HG03342 (cell line): Measurements from ENCODE around the gene IL19.

Source experiments
- ATAC-seq: cut with Tn5 transposase; IDR thresholded peaks from one replicate; pipeline ENCODE4 v1.9.1; 2021; ENCODE audit warnings: mild to moderate bottlenecking, moderate library complexity; ENCODE audit not compliant: unreplicated experiment

Gene IL19, protein sequence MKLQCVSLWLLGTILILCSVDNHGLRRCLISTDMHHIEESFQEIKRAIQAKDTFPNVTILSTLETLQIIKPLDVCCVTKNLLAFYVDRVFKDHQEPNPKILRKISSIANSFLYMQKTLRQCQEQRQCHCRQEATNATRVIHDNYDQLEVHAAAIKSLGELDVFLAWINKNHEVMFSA

GRCh38 chr1:206770531-206771337 is at the start of gene IL19:
IL19 (plus strand) TSS chr1:206770773; CDS start chr1:206836663, 65,890 bp downstream.
- ATAC-seq: no peak

DNA sequence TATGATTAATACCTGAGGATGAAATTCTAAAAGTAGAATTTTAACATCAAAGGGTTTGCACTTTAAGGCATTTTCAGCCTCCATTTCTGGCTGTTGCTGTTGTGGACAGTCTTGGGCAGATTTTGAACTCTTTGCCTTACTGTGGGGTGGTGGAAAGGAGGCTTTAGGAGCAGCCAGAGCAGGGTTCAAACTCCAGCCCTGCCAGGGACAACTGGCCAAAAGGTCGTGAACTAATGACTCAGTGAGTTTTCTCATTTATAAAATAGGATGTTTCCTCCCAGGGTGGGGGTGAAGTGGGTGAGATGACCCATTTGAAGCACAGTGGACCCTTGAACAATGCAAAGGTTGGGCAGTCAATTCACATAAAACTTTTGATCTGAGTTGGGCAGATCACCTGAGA is 49.1 kb upstream of the IL19 start:
- ATAC-seq: no peak

GRCh38 chr1:206722751-206723461 is 47.7 kb upstream of the IL19 start:
- ATAC-seq: no peak

DNA sequence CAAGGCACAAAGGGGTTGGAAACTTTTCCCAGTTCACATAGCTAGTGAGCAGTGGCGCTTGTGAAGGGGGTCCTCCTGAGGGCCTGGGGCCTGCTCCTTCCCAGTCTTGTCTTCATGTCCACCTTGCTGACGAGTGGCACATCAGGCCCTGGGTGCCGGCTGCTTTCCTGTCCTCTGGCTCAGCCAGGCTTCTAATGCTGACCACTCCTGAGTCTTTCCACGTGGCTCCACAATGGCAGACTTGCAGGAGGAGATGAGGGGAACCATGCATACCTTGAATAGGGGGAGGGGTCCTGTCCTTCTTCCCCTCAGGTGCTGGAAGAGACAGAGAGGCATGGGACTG is 47.1 kb upstream of the IL19 start:
- no peak for ATAC-seq

DNA sequence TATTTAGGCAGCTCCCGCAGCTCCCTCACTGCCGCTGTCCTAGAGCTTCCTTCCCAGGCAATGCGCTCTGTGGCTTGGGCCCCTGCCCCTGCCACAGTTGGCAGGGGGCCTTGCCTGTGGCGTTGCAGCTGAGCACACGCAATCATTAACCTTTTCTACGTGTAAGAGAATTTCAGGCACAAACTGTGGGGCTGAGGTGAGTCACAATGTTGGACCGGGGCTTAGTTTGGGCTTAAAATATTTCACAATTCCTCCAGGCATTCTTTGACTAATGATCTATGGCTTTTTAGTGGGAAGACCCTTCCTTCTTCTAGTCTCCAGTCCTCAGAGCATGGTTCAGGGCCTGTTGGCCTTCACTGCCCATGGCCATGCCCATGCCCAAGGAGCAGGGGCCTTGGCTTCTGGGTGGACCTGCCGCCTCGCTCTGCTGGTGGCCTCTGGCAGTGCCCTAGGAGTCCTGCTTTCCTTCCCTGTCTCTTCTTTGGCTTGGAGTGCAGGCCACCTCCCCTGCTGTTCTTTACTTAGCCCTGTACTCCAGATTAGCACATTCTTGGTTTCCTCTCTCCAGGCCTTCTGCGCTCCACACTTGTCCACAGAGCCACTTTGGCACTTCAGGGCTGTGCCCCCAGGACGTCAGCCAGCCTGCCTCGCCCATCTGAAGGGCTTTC is 46.6 kb upstream of the IL19 start:
- ATAC-seq: no peak

GRCh38 chr1:206725109-206725963 is 45.2 kb upstream of the IL19 start:
- ATAC-seq: no peak

DNA sequence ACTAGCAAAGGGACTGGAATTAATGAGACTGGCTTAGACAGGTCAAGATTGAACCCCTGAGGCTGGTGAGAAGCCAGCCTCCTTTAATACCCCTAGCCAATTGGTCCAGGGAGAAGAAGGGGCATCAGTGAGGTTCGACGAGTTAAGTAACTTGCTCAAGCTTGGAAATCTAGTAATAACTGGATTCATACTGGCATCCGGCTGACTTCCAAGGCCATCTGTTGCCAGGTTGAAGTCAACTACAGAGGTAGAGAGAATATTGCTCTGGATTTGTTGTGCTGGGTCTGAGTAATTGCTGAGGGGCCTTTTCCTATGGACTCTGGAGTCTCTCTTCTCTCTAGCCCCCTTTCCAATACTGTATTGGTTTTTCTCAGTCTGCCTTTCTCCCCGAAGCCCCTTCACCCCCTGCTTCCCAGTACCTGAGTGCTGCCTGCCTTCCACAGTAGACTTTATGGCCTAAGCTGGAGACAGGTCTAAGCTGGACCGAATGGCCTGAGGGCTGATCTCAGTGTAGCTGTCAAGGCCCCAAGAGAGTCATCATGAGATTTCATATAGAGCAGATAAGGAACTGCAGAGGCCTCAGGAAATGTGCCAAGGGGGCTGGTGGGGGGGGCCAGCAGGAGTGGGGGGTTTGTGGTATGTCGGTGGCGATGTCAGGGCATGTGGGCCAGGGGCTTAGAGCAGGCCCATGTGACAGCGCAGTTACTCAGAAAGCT is 42.4 kb upstream of the IL19 start:
- no peak for ATAC-seq

- ATAC-seq: no peak
These were observed 41.9 kb upstream of the IL19 start for GRCh38 chr1:206728697-206728987.

- no peak for ATAC-seq
These were observed 41.5 kb upstream of the IL19 start for GRCh38 chr1:206729050-206729449.

- ATAC-seq: no peak
These were observed 41.1 kb upstream of the IL19 start for GRCh38 chr1:206729507-206729906.

- no peak for ATAC-seq
These were observed 38.1 kb upstream of the IL19 start for GRCh38 chr1:206732508-206732907.

DNA sequence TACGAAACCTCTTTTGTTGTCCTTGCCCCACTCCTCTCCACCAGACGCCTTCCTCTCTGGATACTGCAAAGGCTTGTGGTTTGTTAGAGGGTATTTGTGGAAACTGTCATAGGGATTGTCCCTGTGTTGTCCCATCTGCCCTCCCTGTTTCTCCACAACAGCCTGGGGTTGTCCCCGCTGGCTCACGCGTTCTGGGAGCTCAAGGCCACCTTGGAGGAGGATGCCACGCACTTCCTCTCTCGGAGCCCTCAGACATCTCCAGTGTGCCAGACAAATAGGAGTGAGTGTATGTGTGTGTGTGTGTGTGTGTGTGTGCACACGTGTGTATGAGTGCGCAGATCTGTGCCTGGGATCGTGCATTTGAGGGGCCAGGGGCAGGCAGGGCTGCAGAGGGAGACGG is 37.6 kb upstream of the IL19 start:
- no peak for ATAC-seq

DNA sequence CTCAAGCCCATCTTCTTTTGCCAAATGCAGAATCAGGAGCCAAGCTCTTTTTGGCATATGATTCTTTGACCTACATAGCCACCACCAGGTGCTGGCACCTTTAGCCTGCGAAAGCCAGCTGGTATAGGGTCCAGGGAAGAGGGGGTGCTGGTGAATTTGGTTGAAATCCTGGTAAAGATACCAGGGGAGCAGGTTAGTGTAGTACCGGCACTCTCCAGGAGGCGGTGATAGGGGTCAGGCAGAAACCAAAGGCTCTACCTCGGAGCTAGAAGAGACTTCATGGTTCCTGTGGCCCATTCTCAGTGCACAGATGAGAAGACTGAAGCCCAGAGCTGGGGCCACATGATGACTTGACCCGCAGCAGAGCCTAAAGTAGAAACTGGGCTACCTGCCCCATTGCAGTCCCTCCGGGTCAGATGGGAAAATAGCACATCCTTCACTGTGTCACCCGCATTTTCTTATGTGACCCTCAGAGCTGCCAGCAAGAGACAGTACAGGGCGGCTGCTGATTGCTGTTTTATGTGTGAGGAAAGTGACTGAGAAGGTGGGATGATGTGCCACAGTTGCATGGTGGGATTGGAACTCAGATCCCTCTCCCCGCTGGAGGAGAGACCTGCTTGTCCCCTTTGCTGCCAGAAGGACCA is 36.0 kb upstream of the IL19 start:
- ATAC-seq: no peak

DNA sequence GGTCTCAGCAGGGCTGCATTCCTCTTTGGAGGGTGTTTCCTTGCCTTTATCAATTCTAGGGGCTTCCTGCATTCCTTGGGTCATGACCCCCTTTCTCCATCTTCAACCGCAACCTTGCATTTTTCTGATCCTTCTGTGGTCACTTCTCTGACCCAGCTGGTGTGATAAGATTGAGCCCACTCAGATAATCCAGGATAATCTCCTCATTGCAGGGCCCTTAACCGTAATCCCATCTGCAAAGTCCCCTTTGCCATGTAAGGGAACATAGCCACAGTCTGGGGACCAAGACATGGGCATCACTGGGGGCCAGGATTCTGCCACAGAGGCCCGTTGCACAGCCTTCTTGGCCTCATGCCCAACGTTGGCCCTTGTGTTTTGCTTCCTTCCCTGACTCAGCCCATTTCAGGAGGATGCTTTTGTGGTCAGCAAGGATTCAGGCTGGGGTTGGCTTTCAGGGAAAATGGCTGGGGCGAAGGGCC is 35.0 kb upstream of the IL19 start:
- ATAC-seq: no peak

DNA sequence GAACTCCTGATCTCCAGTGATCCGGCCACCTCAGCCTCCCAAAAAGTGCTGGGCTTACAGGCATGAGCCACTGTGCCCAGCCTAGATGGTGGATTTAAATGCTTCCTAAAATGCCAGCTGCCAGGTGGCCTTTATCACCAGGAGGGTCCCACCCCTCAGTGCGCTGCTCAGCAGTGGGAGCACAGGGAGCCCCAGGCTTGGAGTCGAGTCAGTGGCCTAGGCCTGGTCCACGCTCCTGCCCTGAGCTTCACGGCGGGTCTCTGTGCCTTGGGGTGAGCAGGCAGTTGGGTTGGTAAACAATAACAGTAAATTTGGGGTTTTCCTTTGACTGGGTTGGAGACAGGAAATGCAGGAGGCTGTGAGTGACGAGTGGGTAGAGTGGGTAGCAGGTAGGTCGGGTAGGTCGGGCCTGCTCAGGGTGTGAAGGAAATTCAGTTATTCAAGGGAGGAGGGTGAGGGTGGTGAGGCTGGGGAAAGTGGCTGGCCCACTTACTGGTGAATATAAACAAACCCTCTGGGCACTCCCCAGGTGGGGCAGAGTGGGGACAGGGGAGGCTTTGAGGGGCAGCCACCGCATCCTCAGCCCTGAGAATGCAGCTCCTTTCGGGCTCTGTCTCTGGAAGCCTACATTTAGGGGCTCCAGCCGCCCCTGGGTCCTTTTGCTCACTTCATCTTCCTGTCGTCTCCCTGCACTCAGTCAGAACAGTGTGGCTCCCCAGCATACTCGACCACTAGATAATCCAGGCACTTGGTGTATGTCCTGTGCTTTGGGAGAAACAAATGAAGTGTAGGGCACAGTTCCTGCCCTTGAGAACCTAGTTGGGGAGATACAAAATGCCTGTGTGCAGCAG is 33.5 kb upstream of the IL19 start:
- ATAC-seq: no peak

DNA sequence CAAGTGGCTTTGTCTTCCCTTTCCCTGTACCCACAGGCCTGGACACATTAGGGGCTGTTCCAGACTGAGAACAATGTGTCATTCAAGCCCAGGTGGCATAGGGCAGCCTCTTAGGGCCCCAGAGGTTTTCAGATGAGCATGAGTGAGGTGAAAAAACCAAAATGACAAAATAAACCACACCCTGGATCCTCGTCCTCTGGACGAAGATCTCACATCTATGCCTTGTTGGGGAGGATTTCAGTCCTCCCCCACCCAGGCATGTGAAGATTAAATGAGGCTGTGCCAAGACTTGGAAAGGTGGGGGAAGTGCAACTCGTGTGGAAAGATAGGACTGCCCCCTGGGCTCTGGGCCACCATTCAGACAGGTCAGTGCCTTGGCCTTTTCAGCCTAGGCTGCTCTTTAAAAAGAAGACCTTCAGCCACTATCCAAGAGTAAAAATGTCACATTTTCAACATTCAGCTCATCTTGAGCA is 32.8 kb upstream of the IL19 start:
- no peak for ATAC-seq

- no peak for ATAC-seq
These were observed 31.9 kb upstream of the IL19 start for GRCh38 chr1:206738370-206739366.
